GM12878 (cell line): Measurements from ENCODE around the gene PLXNB2. TPM values are rescaled to one million over a fixed set of nuclear protein-coding genes. Genes with fewer than 3 reads are reported as not detected.
A peak's percentile ranks its signal among the peaks of the same experiment; 100 is the strongest.

Experiments used
- ATAC-seq: fragments of 200-7000 bp; cut with Tn5 transposase; 3 replicates; pipeline ENCODE4 v1.9.1; 2020; ENCODE audit warnings: mild to moderate bottlenecking, moderate library complexity
- BruUV-seq: library from RNA; stranded (reverse); fragments of 400-500 nt; replicated peaks from 2 replicates; lab custom pipeline; 2021; lab: Mats Ljungman, UMichigan
- CTCF ChIA-PET: fragments of 300-600 bp; sonication (Branson Sonifier 250); formaldehyde crosslinking; extraction: SDS; loops from one replicate; lab custom pipeline; 2021; ENCODE audit warnings: inconsistent platforms; lab: Yijun Ruan, JAX
- POLR2A ChIA-PET: fragments of 350-600 bp; formaldehyde crosslinking; extraction: SDS; loops from one replicate; lab custom pipeline; 2021; ENCODE audit warnings: inconsistent platforms; lab: Charles Lee
- RAD21 ChIA-PET: fragments of 300-600 bp; sonication (Branson Sonifier 250); formaldehyde crosslinking; loops from one replicate; lab custom pipeline; 2023; ENCODE audit warnings: antibody characterized with exemption; ENCODE audit not compliant: unreplicated experiment; lab: Charles Lee
- SMC1A ChIA-PET: fragments of 300-600 bp; sonication (Branson Sonifier 250); formaldehyde crosslinking; loops from one replicate; lab custom pipeline; 2023; ENCODE audit not compliant: unreplicated experiment, uncharacterized antibody; lab: Charles Lee
- DNase-seq: peaks from one replicate; pipeline ENCODE4 v3.0.0-alpha.2; 2011; ENCODE audit warnings: low read depth, low spot score
- FAIRE-seq: peaks from 3 replicates; lab custom pipeline; 2011; peaks lifted over from hg19 to GRCh38; lab: Jason Lieb, UNC
- H2AFZ ChIP-seq: 2 replicates; pipeline ENCODE4 v1.6.0; 2011; ENCODE audit warnings: low read depth, low read length, control low read depth; ENCODE audit not compliant: control insufficient read depth
- H3K27ac ChIP-seq: 2 replicates; pipeline ENCODE4 v1.5.1; 2011; ENCODE audit warnings: control low read depth; ENCODE audit not compliant: control insufficient read depth, insufficient read depth
- H3K27me3 ChIP-seq, 2 experiments: replicated peaks in 1 of 2; 2 replicates each; pipeline versions ENCODE4 v1.6.0 to v1.6.1; 2011; ENCODE audit warnings: low read length in 1 of 2; ENCODE audit not compliant: control insufficient read depth in 2 of 2, insufficient read depth in 2 of 2
- H3K36me3 ChIP-seq, 2 experiments: 2 replicates each; pipeline ENCODE4 v1.5.1; 2011; ENCODE audit warnings: low read length in 1 of 2; ENCODE audit not compliant: control insufficient read depth in 2 of 2, insufficient read depth in 2 of 2
- H3K4me1 ChIP-seq: 2 replicates; pipeline ENCODE4 v1.6.1; 2011; ENCODE audit warnings: mild to moderate bottlenecking, low read length, moderate library complexity, mixed read lengths; ENCODE audit not compliant: control insufficient read depth, insufficient read depth
- H3K4me2 ChIP-seq: 2 replicates; pipeline ENCODE4 v1.6.0; 2011; ENCODE audit warnings: control low read depth; ENCODE audit not compliant: control insufficient read depth, insufficient read depth
- H3K4me3 ChIP-seq: fragments of 200-600 bp; sonication (generic); 2 replicates; pipeline ENCODE4 v1.5.1; 2016
- H3K79me2 ChIP-seq: 2 replicates; pipeline ENCODE4 v1.6.0; 2011; ENCODE audit warnings: low read length; ENCODE audit not compliant: control insufficient read depth, insufficient read depth
- H3K9ac ChIP-seq: 2 replicates; pipeline ENCODE4 v1.8.0; 2011; ENCODE audit warnings: low read length, control low read depth, mixed read lengths; ENCODE audit not compliant: control insufficient read depth, insufficient read depth
- H3K9me3 ChIP-seq: replicated peaks from 3 replicates; pipeline ENCODE4 v1.5.1; 2011; ENCODE audit warnings: mild to moderate bottlenecking, low read length; ENCODE audit not compliant: control insufficient read depth, insufficient read depth
- H4K20me1 ChIP-seq: 2 replicates; pipeline ENCODE4 v1.6.0; 2011; ENCODE audit not compliant: control insufficient read depth, insufficient read depth
- CBFB ChIP-seq: IDR thresholded peaks from 2 replicates; pipeline ENCODE4 v1.6.1; 2016; ENCODE audit warnings: antibody characterized with exemption, low read depth
- CHD2 ChIP-seq: IDR thresholded peaks from 2 replicates; pipeline ENCODE4 v1.6.1; 2011; ENCODE audit warnings: low read depth, low read length, improper control_type of control experiment, borderline replicate concordance
- HDGF ChIP-seq: fragments of 450-650 bp; IDR thresholded peaks from 2 replicates; pipeline ENCODE4 v1.6.1; 2016; ENCODE audit warnings: antibody characterized with exemption
- POLR2A ChIP-seq: IDR thresholded peaks from 2 replicates; pipeline ENCODE4 v1.6.1; 2011; ENCODE audit warnings: low read depth, mild to moderate bottlenecking, low read length
- POLR2AphosphoS2 ChIP-seq: IDR thresholded peaks from 2 replicates; pipeline ENCODE4 v1.6.1; 2011; ENCODE audit warnings: low read depth, mild to moderate bottlenecking, low read length, improper control_type of control experiment, moderate library complexity
- SMAD1 ChIP-seq: fragments of 450-650 bp; IDR thresholded peaks from 2 replicates; pipeline ENCODE4 v1.6.1; 2018; ENCODE audit warnings: mild to moderate bottlenecking, low read depth; ENCODE audit not compliant: partially characterized antibody
- SMARCA5 ChIP-seq: fragments of 450-650 bp; IDR thresholded peaks from 2 replicates; pipeline ENCODE4 v1.6.1; 2017; ENCODE audit warnings: mild to moderate bottlenecking
- TAF1 ChIP-seq: IDR thresholded peaks from 2 replicates; pipeline ENCODE4 v1.6.1; 2011; ENCODE audit warnings: mild to moderate bottlenecking, low read depth, low read length, borderline replicate concordance
- TCF3 ChIP-seq: IDR thresholded peaks from 2 replicates; pipeline ENCODE4 v1.6.1; 2012; ENCODE audit warnings: low read depth, mild to moderate bottlenecking, low read length, borderline replicate concordance; ENCODE audit not compliant: insufficient read depth
- WGBS: methylation state at CpG from one replicate; pipeline ENCODE4 v1.1.6; 2016; ENCODE audit warnings: low lambda C conversion rate; ENCODE audit not compliant: insufficient replicate concordance, insufficient coverage; ENCODE audit errors: missing lambda C conversion rate; 5-methylcytosine and 5-hydroxymethylcytosine counted together
- in situ Hi-C: fragments of 300-500 bp; cut with MboI; formaldehyde crosslinking; loops from 9 replicates; pipeline ENCODE4 v1.14.3; 2018; ENCODE audit warnings: mixed read lengths
- intact Hi-C: fragments of 100-400 bp; cut with micrococcal nuclease; formaldehyde crosslinking; loops from one replicate; pipeline ENCODE4 v1.14.2; 2022; ENCODE audit not compliant: unreplicated experiment
- polyA plus RNA-seq, 11 experiments: library from polyadenylated mRNA; depleted of rRNA in 4 of 11; unstranded in 6 of 11; stranded (reverse) in 5 of 11; fragments of >200 nt; fragmentation: Nextera tagmentation in 4 of 11; fragmentation: Illumina TruSeq in 1 of 11; extraction: Ambion mirVana in 4 of 11; extraction: Trizol in 1 of 11; gene quantifications; 1 replicate in 1 of 11; 2 replicates in 10 of 11; pipeline versions ENCODE4 v1.2.1 to v1.2.3, GENCODE V29; 2011 to 2016; ENCODE audit warnings: inconsistent platforms in 2 of 11, missing spikeins in 2 of 11, low read depth in 1 of 11
- total RNA-seq, 4 experiments: library from RNA; depleted of rRNA in 3 of 4; stranded (reverse); fragments of >200 nt in 3 of 4; fragmentation: Illumina TruSeq in 1 of 4; extraction: Trizol in 1 of 4; gene quantifications; 2 replicates each; pipeline versions ENCODE4 v1.2.1 to v1.2.3, GENCODE V29; 2013 to 2021
- TF ChIP-seq, protein P1 (sequence below): fragments of 450-650 bp; IDR thresholded peaks from 2 replicates; pipeline ENCODE4 v1.6.1; 2017; ENCODE audit warnings: borderline replicate concordance
- TF ChIP-seq, protein P2 (sequence below): IDR thresholded peaks from 2 replicates; pipeline ENCODE4 v1.6.1; 2011; ENCODE audit warnings: low read depth, mild to moderate bottlenecking, low read length, moderate library complexity, borderline replicate concordance; ENCODE audit errors: extremely low read depth

PLXNB2 gene
- total and polyA plus RNA-seq, 10 of the 15 experiments (the other 5 are each of a cell fraction or from before 2014, with no cell fraction given), result 0.68 to 134 (median 41.9) TPM

DNA sequence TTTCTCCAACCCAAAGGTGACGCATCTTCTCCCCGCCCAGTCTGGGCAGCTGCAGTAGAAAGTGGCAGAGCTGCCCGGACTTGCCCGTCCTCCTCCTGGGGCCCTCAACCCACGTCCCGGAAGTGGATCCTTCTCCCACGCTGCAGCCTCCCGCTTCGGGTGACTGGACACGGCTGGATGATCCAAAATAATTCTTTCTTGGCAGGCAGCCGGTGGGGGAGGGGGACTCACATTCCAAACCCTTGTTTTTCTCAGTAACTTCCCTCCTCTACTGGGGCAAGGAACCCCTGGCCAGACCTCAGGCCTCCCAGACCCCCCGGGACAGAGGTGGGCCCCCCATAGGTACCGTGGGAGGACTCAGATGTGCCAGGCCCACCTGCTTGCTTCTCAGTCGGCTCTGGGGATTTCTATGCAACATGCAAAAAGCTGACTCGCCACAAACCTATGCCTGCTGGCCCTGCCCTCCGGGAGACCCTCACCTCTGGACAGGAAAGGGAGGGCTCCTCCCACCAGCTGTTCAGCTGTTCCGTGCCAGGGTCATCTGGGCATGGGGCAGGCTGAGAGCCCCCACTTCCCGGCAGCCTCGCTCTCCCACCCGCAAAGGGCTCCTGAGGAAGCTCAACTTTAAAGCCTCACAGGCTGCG is 1.4 kb downstream of the PLXNB2 start (continued):
- TF ChIP-seq, protein P1, sequence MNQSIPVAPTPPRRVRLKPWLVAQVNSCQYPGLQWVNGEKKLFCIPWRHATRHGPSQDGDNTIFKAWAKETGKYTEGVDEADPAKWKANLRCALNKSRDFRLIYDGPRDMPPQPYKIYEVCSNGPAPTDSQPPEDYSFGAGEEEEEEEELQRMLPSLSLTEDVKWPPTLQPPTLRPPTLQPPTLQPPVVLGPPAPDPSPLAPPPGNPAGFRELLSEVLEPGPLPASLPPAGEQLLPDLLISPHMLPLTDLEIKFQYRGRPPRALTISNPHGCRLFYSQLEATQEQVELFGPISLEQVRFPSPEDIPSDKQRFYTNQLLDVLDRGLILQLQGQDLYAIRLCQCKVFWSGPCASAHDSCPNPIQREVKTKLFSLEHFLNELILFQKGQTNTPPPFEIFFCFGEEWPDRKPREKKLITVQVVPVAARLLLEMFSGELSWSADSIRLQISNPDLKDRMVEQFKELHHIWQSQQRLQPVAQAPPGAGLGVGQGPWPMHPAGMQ, result no peak
- TF ChIP-seq TCF3 (0 out of 2 replicates have a peak, but pooled peaks have one; percentile 16), SMAD1 (no peak), HDGF (no peak), CHD2 (peak; percentile 48)
- TF ChIP-seq, protein P2, sequence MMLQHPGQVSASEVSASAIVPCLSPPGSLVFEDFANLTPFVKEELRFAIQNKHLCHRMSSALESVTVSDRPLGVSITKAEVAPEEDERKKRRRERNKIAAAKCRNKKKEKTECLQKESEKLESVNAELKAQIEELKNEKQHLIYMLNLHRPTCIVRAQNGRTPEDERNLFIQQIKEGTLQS, result no peak
- TF ChIP-seq, all 136 proteins: peak for 35

DNA sequence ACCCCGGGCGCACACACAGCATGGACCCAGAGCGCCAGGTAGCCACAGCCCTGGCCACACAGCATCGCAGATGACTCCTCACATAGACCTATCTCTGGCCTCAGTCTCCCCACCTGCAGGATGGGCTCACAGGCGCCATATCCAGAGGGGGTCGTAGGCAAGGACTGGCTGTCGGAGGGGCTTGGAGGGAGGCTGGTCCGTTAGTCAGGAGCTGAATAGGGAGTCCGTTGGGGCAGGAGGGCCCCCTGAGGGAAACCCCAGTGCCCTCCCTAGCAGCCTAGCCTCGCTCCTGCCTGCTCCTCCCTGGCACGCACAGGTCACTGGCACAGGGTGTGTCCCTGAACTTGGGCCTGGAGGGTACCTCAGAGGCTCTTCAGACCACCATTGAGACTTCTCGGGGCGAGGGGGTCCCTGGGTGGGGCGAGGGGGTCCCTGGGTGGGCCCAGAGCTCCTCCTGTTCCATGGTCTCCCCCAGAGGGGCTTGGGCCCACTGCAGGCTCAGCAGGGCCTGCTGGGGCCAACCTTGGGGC is 2.0 kb downstream of the PLXNB2 start:
- H3K27me3 ChIP-seq, result no peaks in the 10 kb centered on the region
- TF ChIP-seq, protein P1, result no peak
- TF ChIP-seq TAF1, result no peak
- 0 out of 2 replicates have a peak, but pooled peaks have one; percentile 10 for TF ChIP-seq POLR2A
- peak; percentile 51; the same call in 1 of the 2 replicates for TF ChIP-seq SMARCA5
- TF ChIP-seq POLR2AphosphoS2, result no peak
- no peak for TF ChIP-seq CBFB
- no peak for DNase-seq
- ChIA-PET SMC1A (interaction anchor here (0.7 to 4.2 kb wide), 4 partner anchors 9 to 22 kb away, joined by 3 to 21 read pairs (median 4); no protein-coding TSS in a partner anchor), RAD21 (interaction anchor here (0.8 to 3.8 kb wide), 5 partner anchors 9 to 220 kb away, joined by 3 to 13 read pairs (median 4); partner anchors contain the start of gene SCO2), POLR2A (interaction anchor here (0.6 to 3.8 kb wide), 9 partner anchors 9 to 315 kb away, joined by 3 to 22 read pairs (median 4); partner anchors contain the start of gene DENND6B), CTCF (interaction anchor here (0.9 to 4.0 kb wide), 7 partner anchors 11 to 276 kb away, joined by 3 to 17 read pairs (median 10); partner anchors contain the start of gene DENND6B)
- in situ Hi-C loops (no loop called here), intact Hi-C loops (no loop called here)
- no peak overlapping the region for H2AFZ ChIP-seq
- peak overlapping the region; percentile 91 for H3K4me3 ChIP-seq
- peaks cover 69% of the 10 kb centered on the region for H3K79me2 ChIP-seq
- peaks cover 2 to 3% of the 10 kb centered on the region in 2 experiments; a peak in 2 of 4 replicates for H3K36me3 ChIP-seq
- BruUV-seq, result no TSS peak
- peak overlapping the region; percentile 78 for H3K27ac ChIP-seq
- peaks cover 4% of the 10 kb centered on the region; the same call in 1 of the 2 replicates for H4K20me1 ChIP-seq
- H3K4me1 ChIP-seq, result peaks cover 64% of the 10 kb centered on the region
- H3K9ac ChIP-seq, result peak overlapping the region; percentile 96
- ATAC-seq, result peak; percentile 34
- no peaks in the 10 kb centered on the region for H3K9me3 ChIP-seq
- WGBS, result 42% methylated on average over 14 of the region's 14 CpGs
- H3K4me2 ChIP-seq, result peak overlapping the region; percentile 99
- no peak for FAIRE-seq
